ENCODE measurements around the gene RGS19. TPM values are rescaled to one million over a fixed set of nuclear protein-coding genes. Genes with fewer than 3 reads are reported as not detected.

RGS19 gene
- total RNA-seq, 1 experiment from 2014 or later = 12.8 TPM

DNA sequence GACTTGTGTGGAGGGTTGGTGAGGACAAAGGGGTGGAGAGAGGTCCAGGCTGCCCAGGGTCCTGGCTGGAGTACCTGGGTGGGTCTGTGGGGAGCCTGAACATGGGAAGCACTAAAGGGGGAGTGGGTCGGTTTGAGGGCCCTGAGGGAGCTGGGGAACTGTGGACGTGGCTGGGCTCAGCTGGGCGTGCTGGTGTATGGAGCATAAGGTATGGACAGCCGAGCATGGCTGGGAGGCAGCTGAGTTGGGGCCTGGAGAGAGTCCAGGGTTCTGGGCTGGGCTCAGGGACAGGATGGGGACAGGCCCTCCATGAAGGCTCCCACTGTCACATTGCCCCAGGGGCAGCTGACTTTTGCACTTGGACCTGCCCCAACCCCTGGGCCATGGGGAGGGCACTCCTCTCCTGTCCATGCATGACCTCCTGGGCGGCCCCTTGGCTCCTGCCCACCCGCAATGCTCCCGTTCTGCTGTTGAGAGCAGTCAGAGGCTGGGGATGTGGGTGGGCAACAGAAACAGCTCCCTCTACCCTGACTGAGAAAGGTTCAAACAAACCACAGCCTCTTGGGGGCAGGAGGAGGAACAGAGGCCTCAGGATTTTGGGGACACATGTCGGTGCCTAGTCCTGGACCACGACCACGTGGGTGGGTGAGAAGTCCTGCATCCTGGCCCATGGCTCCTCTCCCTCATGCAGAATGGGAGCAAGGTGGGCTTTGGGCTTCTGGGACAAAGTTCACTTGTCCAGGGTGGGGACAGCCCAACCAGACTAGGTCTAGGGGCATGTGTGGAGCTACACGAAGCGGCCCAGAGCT lies 38.9 kb downstream of the RGS19 start:
- Histone ChIP-seq H3K27ac (ENCODE audit: insufficient read length, low read depth, low read length) (no peak overlapping the region), H4K5ac (ENCODE audit: insufficient read length, low read depth, low read length) (no peak overlapping the region), H3K14ac (ENCODE audit: insufficient read depth, low read length) (no peak overlapping the region; the same call in 1 of the 2 replicates), H3K56ac (ENCODE audit: insufficient read length, low read depth, low read length) (no peak overlapping the region), H3K23me2 (ENCODE audit: insufficient read length, low read depth, low read length, poor library complexity, severe bottlenecking) (peaks cover 14% of the 10 kb centered on the region), H2BK12ac (ENCODE audit: insufficient read length, low read depth, low read length) (no peak overlapping the region), H3K4ac (ENCODE audit: low read depth, low read length) (no peak overlapping the region), H2AFZ (ENCODE audit: low read length) (no peak overlapping the region), H2BK15ac (ENCODE audit: low read depth, low read length) (no peak overlapping the region), H4K8ac (replicated peaks; ENCODE audit: insufficient read length, low read depth, low read length) (no peak overlapping the region), H2AK5ac (ENCODE audit: insufficient read length, low read length) (no peak overlapping the region), H3K27me3 (ENCODE audit: insufficient read depth, low read length) (peaks cover 13% of the 10 kb centered on the region; the same call in 1 of the 2 replicates), H3K4me2 (ENCODE audit: insufficient read depth, insufficient read length, low read length) (no peak overlapping the region), H3K9ac (ENCODE audit: extremely low read depth, insufficient read length, low read length) (no peak overlapping the region), H2BK20ac (ENCODE audit: low read depth, low read length, poor library complexity, severe bottlenecking) (no peak overlapping the region), H2BK5ac (ENCODE audit: insufficient read length, low read length) (no peak overlapping the region), H3K23ac (ENCODE audit: insufficient read length, low read depth, low read length) (no peak overlapping the region), H4K20me1 (ENCODE audit: control insufficient read depth, insufficient read depth, insufficient read length) (no peaks in the 10 kb centered on the region), H3K4me1 (ENCODE audit: insufficient read depth, low read length) (peaks cover 5% of the 10 kb centered on the region; the same call in 1 of the 2 replicates), H2BK120ac (ENCODE audit: low read depth, low read length, poor library complexity, severe bottlenecking) (no peak overlapping the region), H3K9me3 (ENCODE audit: control insufficient read depth, low read depth, low read length) (no peaks in the 10 kb centered on the region), H3K79me2 (ENCODE audit: insufficient read depth, low read length) (no peaks in the 10 kb centered on the region), H3K79me1 (ENCODE audit: insufficient read depth, low read depth, low read length, poor library complexity, severe bottlenecking) (no peaks in the 10 kb centered on the region), H4K91ac (ENCODE audit: insufficient read length, low read depth, low read length) (no peak overlapping the region), H3T11ph (ENCODE audit: low read length) (no peak overlapping the region), H3K18ac (ENCODE audit: insufficient read length, low read depth, low read length) (no peak overlapping the region)
- no peak for DNase-seq
- Mint-ChIP-seq H3K27me3 (ENCODE audit: low read depth) (peaks cover 64% of the 10 kb centered on the region), H3K36me3 (ENCODE audit: insufficient read depth in 1 of 3, low read depth in 3 of 3) (no peaks in the 10 kb centered on the region; a peak in 1 of 7 replicates), H3K4me3 (no peak overlapping the region; a peak in 2 of 5 replicates), H3K27ac (no peak overlapping the region), H3K9me3 (peaks cover 0 to 2% of the 10 kb centered on the region in 2 experiments; a peak in 2 of 5 replicates), H3K4me1 (peaks cover 23 to 29% of the 10 kb centered on the region in 2 experiments)
- TF ChIP-seq, protein P1, sequence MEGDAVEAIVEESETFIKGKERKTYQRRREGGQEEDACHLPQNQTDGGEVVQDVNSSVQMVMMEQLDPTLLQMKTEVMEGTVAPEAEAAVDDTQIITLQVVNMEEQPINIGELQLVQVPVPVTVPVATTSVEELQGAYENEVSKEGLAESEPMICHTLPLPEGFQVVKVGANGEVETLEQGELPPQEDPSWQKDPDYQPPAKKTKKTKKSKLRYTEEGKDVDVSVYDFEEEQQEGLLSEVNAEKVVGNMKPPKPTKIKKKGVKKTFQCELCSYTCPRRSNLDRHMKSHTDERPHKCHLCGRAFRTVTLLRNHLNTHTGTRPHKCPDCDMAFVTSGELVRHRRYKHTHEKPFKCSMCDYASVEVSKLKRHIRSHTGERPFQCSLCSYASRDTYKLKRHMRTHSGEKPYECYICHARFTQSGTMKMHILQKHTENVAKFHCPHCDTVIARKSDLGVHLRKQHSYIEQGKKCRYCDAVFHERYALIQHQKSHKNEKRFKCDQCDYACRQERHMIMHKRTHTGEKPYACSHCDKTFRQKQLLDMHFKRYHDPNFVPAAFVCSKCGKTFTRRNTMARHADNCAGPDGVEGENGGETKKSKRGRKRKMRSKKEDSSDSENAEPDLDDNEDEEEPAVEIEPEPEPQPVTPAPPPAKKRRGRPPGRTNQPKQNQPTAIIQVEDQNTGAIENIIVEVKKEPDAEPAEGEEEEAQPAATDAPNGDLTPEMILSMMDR (conservative IDR thresholded peaks at IDR 0.05) = no peak
- no CpG with 5 or more reads among the region's 12 CpGs for WGBS (ENCODE audit: extremely low coverage, insufficient read length, low lambda C conversion rate)

Data from H9 (cell line).